HT1080 (cell line): ENCODE measurements around the gene RASSF1. TPM values are rescaled to one million over a fixed set of nuclear protein-coding genes. Genes with fewer than 3 reads are reported as not detected.

Experiments
- DNase-seq: peaks from one replicate; pipeline ENCODE4 v3.0.0-alpha.2; 2015; ENCODE audit warnings: low read depth
- total RNA-seq: library from RNA; depleted of rRNA; stranded (reverse); fragments of >200 nt; shearing (Covaris generic); gene quantifications from 2 replicates; pipeline ENCODE4 v1.2.3, GENCODE V29; 2014

Gene RASSF1
- total RNA-seq, 1 experiment from 2014 or later: 15.0 TPM

GRCh38 chr3:50345586-50346234 is 5.1 kb upstream of the RASSF1 start, which contains the start of gene ZMYND10:
Gene ZMYND10, minus strand, starts transcription at chr3:50345732. Its CDS starts 153 bp downstream, at chr3:50345579.
- no peak for DNase-seq

DNA sequence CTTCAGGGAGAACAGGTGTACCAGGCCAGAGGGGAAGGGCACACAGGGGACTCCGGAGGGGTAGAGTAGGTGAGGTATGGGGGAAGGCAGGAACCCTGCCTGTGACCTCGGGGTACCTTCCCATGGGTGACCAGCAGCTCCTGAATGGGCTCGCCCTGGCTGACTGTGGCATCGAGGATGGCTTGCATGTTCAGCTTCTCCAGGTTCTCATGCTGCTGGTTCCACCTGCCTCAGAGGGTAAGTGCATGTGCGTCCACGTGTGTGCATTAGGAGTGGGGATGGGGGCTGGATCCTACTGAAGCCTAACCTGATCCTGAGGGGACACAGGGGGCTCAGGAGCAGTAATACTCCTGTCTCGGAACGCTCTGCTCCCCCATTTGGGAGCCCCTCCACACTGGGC is 4.4 kb upstream of the RASSF1 start:
- no peak for DNase-seq

GRCh38 chr3:50342813-50343633 is 2.4 kb upstream of the RASSF1 start:
- no peak for DNase-seq

GRCh38 chr3:50341996-50342650 is 1.5 kb upstream of the RASSF1 start:
- DNase-seq: no peak

GRCh38 chr3:50341537-50341936 is 901 bp upstream of the RASSF1 start:
- DNase-seq: no peak

DNA sequence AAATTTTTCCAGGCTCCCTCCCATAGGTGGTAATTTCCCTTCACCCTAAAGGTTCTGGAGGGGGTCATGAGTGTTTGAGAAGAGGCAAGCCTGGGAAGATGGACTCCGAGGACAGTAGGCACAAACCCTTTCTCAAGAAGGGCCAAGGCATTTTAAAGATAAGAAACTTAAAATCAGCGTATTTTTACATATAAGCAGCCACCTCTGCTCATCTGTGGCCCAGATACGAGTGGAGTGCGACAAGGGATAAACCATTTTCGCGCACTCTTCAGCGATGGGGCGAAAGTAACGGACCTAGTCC is 539 bp downstream of the RASSF1 start:
- no peak for DNase-seq

GRCh38 chr3:50339485-50340146 is 1.0 kb downstream of the RASSF1 start:
- no peak for DNase-seq

DNA sequence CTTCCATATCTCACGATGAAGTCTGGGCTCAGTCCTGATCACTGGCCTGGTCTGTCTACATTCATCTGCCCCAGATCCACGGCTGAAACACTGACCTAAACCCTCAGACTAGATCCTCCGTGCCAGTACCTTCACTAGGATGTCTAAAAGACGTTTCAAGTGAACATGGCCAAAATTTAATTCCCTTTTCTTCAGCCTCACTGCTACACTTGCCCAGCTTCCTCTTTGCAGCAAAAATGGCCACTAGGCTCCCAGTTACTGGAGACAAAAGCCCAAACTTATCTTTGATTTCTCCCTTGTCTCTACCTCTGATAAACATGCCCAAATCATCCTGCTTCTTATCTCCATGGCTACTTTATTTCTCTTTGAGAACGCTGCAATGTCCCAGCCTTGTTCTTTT is 1.7 kb downstream of the RASSF1 start:
- no peak for DNase-seq

- DNase-seq: peak; percentile 99
These were observed 3.3 kb downstream of the RASSF1 start for GRCh38 chr3:50337175-50337861.

DNA sequence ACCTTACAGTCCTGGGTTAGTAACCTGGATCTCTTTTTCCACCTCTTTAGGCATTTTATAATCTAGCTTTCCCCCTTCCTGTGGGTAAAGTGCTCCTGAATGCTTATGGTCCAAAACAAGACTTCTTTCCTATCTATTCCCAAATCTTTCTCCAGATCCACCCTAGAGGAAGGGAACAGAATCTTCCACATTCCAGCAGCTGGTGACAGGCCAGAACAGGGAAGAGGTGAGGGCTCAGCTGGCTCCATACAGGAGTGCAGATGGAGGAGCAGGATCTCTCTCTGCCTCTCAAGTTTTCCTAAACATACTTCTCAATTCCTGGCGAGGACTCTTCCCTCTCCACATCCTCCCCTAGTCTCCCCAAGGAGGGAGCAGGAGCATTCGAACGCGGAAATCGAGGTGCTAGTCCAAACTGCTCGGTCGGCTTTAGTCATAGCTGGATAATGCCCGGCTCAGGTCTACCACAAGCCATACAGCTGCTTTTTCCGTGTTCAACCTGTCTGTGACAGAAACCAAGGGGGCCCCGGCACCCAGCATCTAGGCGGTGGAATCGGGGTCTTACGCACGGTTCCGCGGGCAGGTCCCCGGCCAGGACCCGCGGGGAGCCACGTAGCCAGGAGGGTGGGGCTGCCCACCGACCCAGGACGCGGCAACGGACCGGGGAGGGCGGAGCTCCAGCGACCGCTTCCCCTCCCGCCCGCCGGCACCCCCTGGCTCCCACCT is 4.0 kb downstream of the RASSF1 start:
- DNase-seq: no peak

- DNase-seq: no peak
These were observed 6.1 kb downstream of the RASSF1 start for GRCh38 chr3:50334339-50335075.

- DNase-seq: peak; percentile 59
These were observed 6.8 kb downstream of the RASSF1 start for GRCh38 chr3:50333744-50334328.

- DNase-seq: no peak
These were observed 9.2 kb downstream of the RASSF1 start for GRCh38 chr3:50331364-50331907.

DNA sequence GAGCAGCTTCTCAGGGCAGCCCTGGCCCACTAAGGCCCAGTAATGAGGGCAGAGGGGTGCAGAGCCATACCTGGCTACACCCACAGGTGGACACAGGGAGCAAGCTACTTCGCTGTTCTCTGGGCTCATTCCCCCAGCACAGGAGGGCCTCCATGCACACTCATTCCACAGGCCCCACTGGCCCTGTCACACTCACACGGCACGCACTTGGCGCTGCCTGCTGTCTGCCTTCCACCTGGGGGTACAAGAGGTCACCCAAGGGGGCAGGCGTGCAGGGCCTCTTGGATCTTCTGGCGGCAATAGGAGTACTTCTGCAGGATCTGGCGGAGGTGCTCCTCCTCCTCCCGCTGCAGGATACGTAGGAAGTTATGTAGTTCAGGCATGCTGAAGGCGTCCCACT is 10.3 kb downstream of the RASSF1 start:
- DNase-seq: no peak

- DNase-seq: peak; percentile 92
These were observed 12.5 kb downstream of the RASSF1 start, which contains the start of gene TUSC2 for GRCh38 chr3:50327943-50328691. Gene TUSC2, minus strand, starts transcription at chr3:50328223. Its CDS starts 124 bp downstream, at chr3:50328099.

- DNase-seq: no peak
These were observed 13.5 kb downstream of the RASSF1 start for GRCh38 chr3:50327129-50327528.

GRCh38 chr3:50326182-50326541 is 14.5 kb downstream of the RASSF1 start:
- DNase-seq: no peak

GRCh38 chr3:50325497-50326181 is 15.0 kb downstream of the RASSF1 start:
- no peak for DNase-seq
